D341Med (cell line): ENCODE measurements around the gene BPIFB3.

ENCODE experiments used
- DNase-seq: peaks from one replicate; pipeline ENCODE4 v3.0.0; 2012; ENCODE audit warnings: low spot score

BPIFB3 gene

GRCh38 chr20:33015700-33016580, 37.8 kb upstream of the BPIFB3 start:
- DNase-seq, result no peak

GRCh38 chr20:33016581-33017109, 37.1 kb upstream of the BPIFB3 start:
- DNase-seq, result no peak

- no peak for DNase-seq
Observed at GRCh38 chr20:33017542-33017941, 36.2 kb upstream of the BPIFB3 start.

- no peak for DNase-seq
Observed at GRCh38 chr20:33018169-33018931, 35.4 kb upstream of the BPIFB3 start.

GRCh38 chr20:33019465-33020277, 34.0 kb upstream of the BPIFB3 start:
- no peak for DNase-seq

GRCh38 chr20:33020278-33021161, 33.2 kb upstream of the BPIFB3 start:
- no peak for DNase-seq

GRCh38 chr20:33021879-33022278, 31.8 kb upstream of the BPIFB3 start:
- no peak for DNase-seq

- DNase-seq, result no peak
Observed at GRCh38 chr20:33022289-33022688, 31.4 kb upstream of the BPIFB3 start.

GRCh38 chr20:33022694-33023438, 30.8 kb upstream of the BPIFB3 start:
- no peak for DNase-seq

GRCh38 chr20:33023439-33024242, 30.1 kb upstream of the BPIFB3 start:
- no peak for DNase-seq

GRCh38 chr20:33024243-33024560, 29.5 kb upstream of the BPIFB3 start:
- no peak for DNase-seq

GRCh38 chr20:33024609-33025317, 28.9 kb upstream of the BPIFB3 start:
- no peak for DNase-seq

GRCh38 chr20:33025318-33025876, 28.3 kb upstream of the BPIFB3 start:
- DNase-seq, result no peak

GRCh38 chr20:33026072-33026778, 27.5 kb upstream of the BPIFB3 start:
- no peak for DNase-seq

GRCh38 chr20:33026779-33027759, 26.6 kb upstream of the BPIFB3 start:
- DNase-seq, result no peak
